ENCODE measurements around the gene LANCL2.

The LANCL2 gene

GRCh38 chr7:55472928-55473725 lies 108.0 kb downstream of the LANCL2 start:
- DNase-seq: no peak

DNA sequence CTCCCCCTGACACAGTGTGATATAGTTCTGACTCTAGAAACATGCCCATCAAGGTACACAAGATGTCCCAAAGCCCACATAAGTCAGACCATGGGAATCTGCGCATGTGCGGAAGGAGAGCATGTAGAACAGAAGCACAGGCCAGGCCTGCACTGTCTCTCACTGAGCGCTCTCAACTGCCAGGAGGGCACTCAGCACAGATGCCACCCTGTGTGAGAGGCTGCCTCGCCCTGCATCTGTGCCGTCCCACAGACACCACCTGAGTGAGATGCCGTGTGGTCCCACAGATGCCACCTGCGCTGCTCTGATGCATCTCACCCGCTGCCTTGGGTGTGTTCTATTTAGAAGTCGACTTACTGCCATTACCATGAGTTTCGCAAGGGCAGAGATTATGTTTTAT lies 108.8 kb downstream of the LANCL2 start:
- no peak for DNase-seq

DNA sequence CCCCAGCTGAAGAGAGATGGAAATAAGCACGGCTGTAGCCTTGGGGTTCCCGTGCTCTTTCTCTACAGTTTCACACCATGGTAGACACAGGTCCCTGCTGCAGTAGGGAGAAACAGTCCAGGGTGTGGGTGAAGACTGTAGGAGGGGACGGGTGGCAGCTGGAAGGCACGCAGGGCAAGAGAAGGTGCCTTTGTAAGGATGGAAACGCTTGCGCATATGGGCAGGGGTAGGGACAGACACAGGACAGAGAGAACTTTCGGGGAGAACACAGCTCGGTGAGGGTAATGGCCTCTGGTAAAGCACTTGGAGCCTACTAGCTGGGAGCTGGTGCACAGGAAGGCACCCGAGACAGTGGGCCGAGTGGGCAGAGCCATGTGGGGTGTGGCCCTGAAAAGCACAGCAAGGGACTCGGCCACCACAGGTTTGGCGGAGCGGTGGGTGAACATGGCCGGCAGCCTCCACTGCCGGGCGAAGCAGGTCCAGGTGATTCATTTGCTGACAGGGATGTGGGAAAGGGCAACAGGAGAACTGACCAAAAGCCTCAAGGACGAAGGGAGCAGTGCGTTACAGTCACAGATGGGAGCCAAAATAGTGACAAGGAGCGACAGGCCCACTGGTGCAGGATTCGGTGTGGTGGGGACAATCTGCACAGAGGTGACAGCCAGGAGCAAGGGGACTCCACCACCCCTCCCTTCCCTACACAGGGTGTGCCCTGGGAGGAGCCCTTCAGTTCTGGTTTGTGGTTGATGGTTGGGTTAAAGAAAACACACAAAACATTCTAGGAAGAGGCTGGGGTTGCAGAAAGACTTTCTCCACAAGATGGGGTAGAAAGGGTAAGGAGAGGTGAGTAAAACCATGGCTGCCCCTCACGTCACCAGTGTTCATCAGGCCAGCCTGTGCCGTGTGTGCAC lies 110.1 kb downstream of the LANCL2 start:
- DNase-seq: no peak

DNA sequence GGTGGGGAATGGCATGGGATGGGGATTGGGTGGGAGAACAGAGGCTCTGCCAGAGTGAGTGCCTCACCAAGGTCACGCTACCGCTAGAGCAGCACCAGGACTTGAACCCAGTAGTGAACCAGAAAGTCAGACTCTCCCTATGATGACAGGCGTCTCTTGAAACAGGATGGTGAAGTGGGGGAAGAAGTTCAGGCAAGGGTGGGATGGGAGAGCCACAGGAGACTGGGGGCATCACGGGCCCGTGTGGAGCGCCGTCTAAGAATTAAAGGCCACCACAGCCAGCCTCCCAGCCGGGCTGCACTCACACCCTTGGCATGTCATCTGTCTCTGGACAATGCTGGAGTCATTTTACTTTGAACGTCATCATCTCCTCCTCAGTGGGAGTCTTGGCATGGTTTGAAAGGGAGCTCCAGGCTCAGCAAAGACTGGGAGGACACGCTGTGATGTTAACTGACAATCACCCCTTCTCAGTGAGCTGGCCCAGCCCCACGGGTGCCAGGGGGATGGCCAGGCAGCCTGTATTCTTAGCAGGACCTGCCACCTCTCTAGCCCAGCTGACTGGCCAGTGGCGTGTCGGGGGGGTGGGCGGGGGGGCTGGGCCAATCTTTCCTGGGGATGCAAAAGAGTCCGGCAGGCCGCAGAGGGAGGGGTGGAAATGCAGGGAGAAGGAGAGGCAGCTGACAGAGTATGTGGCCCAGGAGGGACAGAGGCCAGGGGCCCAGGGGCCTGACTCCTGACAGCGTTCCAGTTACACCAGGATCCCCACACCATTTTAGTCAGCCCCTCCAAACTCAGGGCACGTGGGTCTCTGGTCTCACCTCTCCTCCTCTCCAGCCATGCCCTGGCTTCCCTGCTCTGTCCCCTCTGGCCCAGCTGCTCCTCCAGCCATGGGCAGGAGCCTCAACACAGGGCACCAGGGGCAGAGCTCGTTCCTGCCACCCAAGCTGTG lies 111.0 kb downstream of the LANCL2 start:
- peak; percentile 40 for DNase-seq

DNA sequence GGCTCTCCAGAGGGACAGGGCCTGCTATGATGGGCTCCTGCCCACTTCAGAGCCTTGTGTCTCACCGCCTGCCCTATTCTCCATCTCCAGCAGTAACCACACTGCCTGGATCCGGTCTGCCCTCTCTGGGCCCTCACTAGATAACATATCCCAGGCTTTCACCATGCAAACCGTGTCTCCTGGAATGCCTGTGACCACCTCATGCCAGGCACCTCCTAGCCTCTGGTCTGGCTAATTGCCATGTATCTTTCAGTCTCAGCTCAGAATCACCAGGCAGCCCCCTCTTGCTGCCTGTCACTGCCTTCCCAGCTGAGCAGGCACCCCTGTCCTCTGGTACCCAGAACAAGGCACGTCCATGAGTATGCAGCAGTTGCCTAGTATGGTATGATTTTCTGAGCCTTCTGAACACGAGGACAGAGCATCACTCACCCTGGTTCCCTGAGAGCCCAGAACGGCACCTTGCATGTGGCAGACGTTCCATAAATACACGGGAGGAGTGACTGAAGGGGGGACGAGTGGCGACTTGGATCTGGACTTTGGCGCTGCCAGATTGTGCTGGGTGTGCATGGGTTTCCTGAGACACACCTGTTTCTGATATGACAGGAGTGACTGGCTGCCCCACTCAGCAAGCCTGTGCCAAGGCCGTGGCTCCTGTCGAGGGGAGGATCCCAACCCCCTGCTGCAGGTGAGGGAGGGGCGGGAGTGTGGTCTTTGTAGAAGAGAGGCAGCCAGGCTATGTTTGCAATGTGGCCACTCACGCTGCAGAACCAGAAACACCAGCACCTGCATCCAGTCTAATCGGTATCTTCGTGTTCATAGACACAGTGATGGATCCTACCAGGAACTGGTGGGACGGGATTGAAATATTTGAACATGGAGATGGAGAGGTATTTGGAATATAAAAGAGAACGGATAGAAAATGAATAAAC lies 112.0 kb downstream of the LANCL2 start:
- DNase-seq: no peak

DNA sequence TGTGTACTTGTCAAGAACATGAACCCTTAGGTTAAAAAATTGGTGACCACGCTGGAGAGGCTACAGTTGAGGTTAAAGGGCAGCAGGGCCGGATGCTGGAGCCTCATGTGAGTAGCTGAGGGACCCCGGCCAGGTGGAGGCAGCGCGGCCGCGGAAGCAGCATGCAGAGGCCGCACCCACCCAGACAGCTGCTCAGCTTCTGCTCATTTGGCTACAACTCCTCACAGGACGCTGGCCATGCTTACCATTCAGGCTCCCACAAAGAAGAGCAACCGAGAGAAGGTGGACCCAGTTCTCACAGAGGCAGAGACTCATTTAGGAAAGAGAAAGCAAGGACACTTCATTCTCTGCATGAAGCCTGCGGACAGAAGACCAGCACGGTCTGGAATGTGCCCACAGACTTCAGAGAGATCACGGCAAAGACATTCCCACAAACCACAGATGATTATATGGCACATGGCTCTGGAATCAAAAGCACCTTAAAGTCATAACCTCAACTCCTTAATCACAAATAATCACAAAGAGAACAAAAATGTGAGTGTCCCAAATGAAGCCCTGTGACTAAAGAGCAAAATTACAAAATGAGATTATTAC lies 112.7 kb downstream of the LANCL2 start:
- no peak for DNase-seq

DNA sequence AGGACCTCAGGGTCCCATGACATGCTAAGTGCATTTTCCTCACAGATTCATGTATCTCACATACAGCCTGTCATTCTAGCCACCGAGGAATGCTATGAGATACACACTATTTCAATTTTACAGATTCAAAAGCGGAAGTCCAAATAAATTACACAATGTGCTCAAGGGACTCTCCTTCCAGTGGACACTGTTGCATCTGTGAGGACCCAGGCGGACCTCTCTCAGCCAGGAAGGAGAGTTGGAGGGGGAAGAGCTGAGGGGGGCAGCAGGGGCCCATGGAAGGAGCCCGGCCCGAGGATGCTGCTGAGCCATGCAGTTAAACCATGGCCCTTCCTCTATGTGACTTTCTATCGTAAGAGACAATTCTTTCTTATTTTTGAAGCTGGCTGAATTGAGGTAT lies 113.6 kb downstream of the LANCL2 start:
- DNase-seq: no peak

- no peak for DNase-seq
Observed at GRCh38 chr7:55481155-55481554, 116.0 kb downstream of the LANCL2 start.

DNA sequence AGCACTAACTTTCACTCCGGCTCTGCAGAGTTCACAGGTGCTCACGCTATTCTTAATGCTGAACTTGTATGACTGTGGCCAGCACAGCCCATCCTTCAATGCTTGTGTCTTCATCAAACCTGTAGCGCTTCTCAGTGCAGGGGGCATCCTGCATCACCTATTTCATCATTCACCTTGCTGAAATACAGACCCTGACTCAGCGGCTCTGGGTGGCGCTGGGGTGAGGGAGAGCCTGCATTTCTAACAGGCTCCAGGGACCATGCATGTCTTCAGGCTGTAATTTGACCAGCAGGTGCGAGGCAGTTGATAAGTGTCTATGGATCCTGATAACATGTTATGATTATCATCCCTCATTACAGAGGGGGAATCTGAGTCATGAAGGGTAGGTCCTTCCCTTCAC lies 117.9 kb downstream of the LANCL2 start:
- DNase-seq: no peak
